Caco-2 (cell line): ENCODE data around the gene CPEB1. TPM values are rescaled to one million over a fixed set of nuclear protein-coding genes. Genes with fewer than 3 reads are reported as not detected.

Experiments used
- BruUV-seq: library from RNA; stranded (reverse); fragments of 400-500 nt; replicated peaks from 2 replicates; lab custom pipeline; 2021; lab: Mats Ljungman, UMichigan
- CTCF ChIA-PET: fragments of 300-600 bp; sonication (Branson Sonifier 250); formaldehyde crosslinking; loops from one replicate; lab custom pipeline; 2022; ENCODE audit warnings: antibody characterized with exemption; lab: Charles Lee
- POLR2A ChIA-PET: fragments of 300-600 bp; sonication (Branson Sonifier 250); formaldehyde crosslinking; loops from one replicate; lab custom pipeline; 2022; ENCODE audit warnings: antibody characterized with exemption; lab: Charles Lee
- DNase-seq, 2 experiments: peaks; one replicate each; pipeline versions ENCODE4 v3.0.0 to v3.0.0-alpha.2; 2020 to 2022
- H3K27me3 ChIP-seq: replicated peaks from 2 replicates; pipeline ENCODE4 v1.6.0; 2011; ENCODE audit warnings: low read length; ENCODE audit not compliant: control insufficient read depth, insufficient read depth
- H3K36me3 ChIP-seq: 2 replicates; pipeline ENCODE4 v1.5.1; 2011; ENCODE audit warnings: low read length; ENCODE audit not compliant: control insufficient read depth, insufficient read depth
- H3K4me1 ChIP-seq: fragments of 250-450 bp; sonication (Bioruptor Pico); 2 replicates; pipeline ENCODE4 v1.5.1; 2020; ENCODE audit warnings: mild to moderate bottlenecking
- H3K4me3 ChIP-seq: 2 replicates; pipeline ENCODE4 v1.5.1; 2011; ENCODE audit warnings: low read depth, mild to moderate bottlenecking, control low read depth, low read length
- H3K9me3 ChIP-seq: fragments of 250-450 bp; sonication (Bioruptor Pico); 2 replicates; pipeline ENCODE4 v1.5.1; 2020; ENCODE audit warnings: mild to moderate bottlenecking, moderate library complexity
- H3K27ac Mint-ChIP-seq: one replicate; pipeline ENCODE4 v1.8.0; 2022; ENCODE audit warnings: mixed read lengths; ENCODE audit not compliant: unreplicated experiment
- H3K27me3 Mint-ChIP-seq: one replicate; pipeline ENCODE4 v1.8.0; 2022; ENCODE audit warnings: mixed read lengths; ENCODE audit not compliant: insufficient read depth, unreplicated experiment
- H3K36me3 Mint-ChIP-seq: one replicate; pipeline ENCODE4 v1.8.0; 2022; ENCODE audit warnings: mild to moderate bottlenecking, mixed read lengths; ENCODE audit not compliant: insufficient read depth, unreplicated experiment
- H3K4me1 Mint-ChIP-seq: one replicate; pipeline ENCODE4 v1.8.0; 2022; ENCODE audit warnings: low read depth, mixed read lengths; ENCODE audit not compliant: unreplicated experiment
- H3K4me3 Mint-ChIP-seq: one replicate; pipeline ENCODE4 v1.8.0; 2022; ENCODE audit warnings: mild to moderate bottlenecking, moderate library complexity, mixed read lengths; ENCODE audit not compliant: unreplicated experiment
- H3K9me3 Mint-ChIP-seq: one replicate; pipeline ENCODE4 v1.8.0; 2022; ENCODE audit warnings: mixed read lengths; ENCODE audit not compliant: unreplicated experiment
- intact Hi-C: fragments of 100-400 bp; cut with micrococcal nuclease; formaldehyde crosslinking; loops from one replicate; pipeline ENCODE4 v1.10.0; 2022; ENCODE audit not compliant: unreplicated experiment
- total RNA-seq: library from RNA; stranded (reverse); gene quantifications from 2 replicates; pipeline ENCODE4 v1.2.3, GENCODE V29; 2022
- TF ChIP-seq, protein P1 (sequence below), 2 experiments: fragments of 200-600 bp in 1 of 2; IDR thresholded peaks; 1 replicate in 1 of 2; 2 replicates in 1 of 2; pipeline versions ENCODE4 v1.5.1 to v1.8.0; 2011 to 2022; ENCODE audit warnings: antibody characterized with exemption in 1 of 2, control low read depth in 1 of 2, inconsistent platforms in 1 of 2, low read depth in 1 of 2, low read length in 1 of 2, mild to moderate bottlenecking in 1 of 2, moderate library complexity in 1 of 2; ENCODE audit not compliant: insufficient read depth in 1 of 2, severe bottlenecking in 1 of 2, unreplicated experiment in 1 of 2

The CPEB1 gene
- total RNA-seq, 1 experiment from 2014 or later, result 0.82 TPM

DNA sequence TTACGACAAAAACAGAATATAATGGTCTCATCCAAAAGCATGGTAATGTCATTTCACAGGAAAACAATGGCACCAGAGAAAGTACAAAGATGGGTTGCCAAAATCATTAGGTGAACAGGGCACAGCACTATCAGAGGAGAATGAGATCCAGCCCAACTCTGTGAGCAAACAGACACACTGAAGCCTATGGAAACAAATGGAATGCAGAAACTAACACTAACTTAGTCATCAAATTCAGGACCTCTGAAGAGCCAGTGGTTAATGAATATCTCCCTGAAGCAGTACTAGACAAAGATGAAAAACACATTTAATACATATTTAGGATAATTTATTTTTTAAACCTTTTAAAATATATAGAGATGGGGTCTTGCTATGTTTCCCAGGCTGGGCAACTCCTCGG lies 92.3 kb downstream of the CPEB1 start:
- Mint-ChIP-seq H3K9me3 (no peaks in the 10 kb centered on the region), H3K27me3 (no peaks in the 10 kb centered on the region), H3K27ac (no peak overlapping the region), H3K4me1 (no peaks in the 10 kb centered on the region), H3K4me3 (no peak overlapping the region), H3K36me3 (no peaks in the 10 kb centered on the region)
- BruUV-seq, result no TSS peak
- DNase-seq, result no peak
- Histone ChIP-seq H3K4me1 (no peaks in the 10 kb centered on the region), H3K36me3 (no peaks in the 10 kb centered on the region), H3K27me3 (no peaks in the 10 kb centered on the region; the same call in 1 of the 2 replicates), H3K4me3 (no peak overlapping the region), H3K9me3 (no peaks in the 10 kb centered on the region)
- intact Hi-C loops, result no loop called here
- TF ChIP-seq, protein P1, sequence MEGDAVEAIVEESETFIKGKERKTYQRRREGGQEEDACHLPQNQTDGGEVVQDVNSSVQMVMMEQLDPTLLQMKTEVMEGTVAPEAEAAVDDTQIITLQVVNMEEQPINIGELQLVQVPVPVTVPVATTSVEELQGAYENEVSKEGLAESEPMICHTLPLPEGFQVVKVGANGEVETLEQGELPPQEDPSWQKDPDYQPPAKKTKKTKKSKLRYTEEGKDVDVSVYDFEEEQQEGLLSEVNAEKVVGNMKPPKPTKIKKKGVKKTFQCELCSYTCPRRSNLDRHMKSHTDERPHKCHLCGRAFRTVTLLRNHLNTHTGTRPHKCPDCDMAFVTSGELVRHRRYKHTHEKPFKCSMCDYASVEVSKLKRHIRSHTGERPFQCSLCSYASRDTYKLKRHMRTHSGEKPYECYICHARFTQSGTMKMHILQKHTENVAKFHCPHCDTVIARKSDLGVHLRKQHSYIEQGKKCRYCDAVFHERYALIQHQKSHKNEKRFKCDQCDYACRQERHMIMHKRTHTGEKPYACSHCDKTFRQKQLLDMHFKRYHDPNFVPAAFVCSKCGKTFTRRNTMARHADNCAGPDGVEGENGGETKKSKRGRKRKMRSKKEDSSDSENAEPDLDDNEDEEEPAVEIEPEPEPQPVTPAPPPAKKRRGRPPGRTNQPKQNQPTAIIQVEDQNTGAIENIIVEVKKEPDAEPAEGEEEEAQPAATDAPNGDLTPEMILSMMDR (IDR thresholded peaks at IDR 0.05; ENCODE audit: insufficient read depth in 1 of 2, low read depth in 1 of 2, low read length in 1 of 2, severe bottlenecking in 1 of 2, unreplicated experiment in 1 of 2), result no peak
- ChIA-PET POLR2A (no interaction called here), CTCF (no interaction called here)

DNA sequence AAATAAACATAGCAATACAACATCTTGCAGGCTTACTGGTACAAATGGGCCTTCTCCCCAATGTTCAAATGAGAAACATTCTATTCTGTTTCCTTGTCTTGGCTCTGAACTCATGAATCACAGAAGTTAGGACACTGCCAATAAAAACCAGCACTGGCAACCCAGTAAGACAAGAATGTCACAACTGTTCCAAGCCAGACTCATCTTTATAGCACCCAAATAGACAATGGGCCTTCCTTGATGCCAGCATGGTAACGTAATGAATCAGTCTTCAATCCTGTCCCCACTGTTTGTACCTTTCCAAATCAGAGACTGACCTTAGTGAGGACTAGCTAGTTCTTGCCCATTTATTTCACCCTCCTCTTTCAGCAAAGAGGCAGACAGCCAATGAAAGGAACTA lies 92.8 kb downstream of the CPEB1 start:
- Histone ChIP-seq H3K27me3 (no peaks in the 10 kb centered on the region; the same call in 1 of the 2 replicates), H3K9me3 (no peaks in the 10 kb centered on the region), H3K4me1 (no peaks in the 10 kb centered on the region), H3K4me3 (no peak overlapping the region), H3K36me3 (no peaks in the 10 kb centered on the region)
- no peaks in the 10 kb centered on the region for H3K27me3 Mint-ChIP-seq
- no peak overlapping the region for H3K27ac Mint-ChIP-seq
- H3K9me3 Mint-ChIP-seq, result no peaks in the 10 kb centered on the region
- no peaks in the 10 kb centered on the region for H3K4me1 Mint-ChIP-seq
- ChIA-PET POLR2A (no interaction called here), CTCF (no interaction called here)
- TF ChIP-seq, protein P1 (IDR thresholded peaks at IDR 0.05; ENCODE audit: insufficient read depth in 1 of 2, low read depth in 1 of 2, low read length in 1 of 2, severe bottlenecking in 1 of 2, unreplicated experiment in 1 of 2), result no peak
- intact Hi-C loops, result no loop called here
- H3K4me3 Mint-ChIP-seq, result no peak overlapping the region
- no TSS peak for BruUV-seq
- no peaks in the 10 kb centered on the region for H3K36me3 Mint-ChIP-seq
- no peak for DNase-seq

DNA sequence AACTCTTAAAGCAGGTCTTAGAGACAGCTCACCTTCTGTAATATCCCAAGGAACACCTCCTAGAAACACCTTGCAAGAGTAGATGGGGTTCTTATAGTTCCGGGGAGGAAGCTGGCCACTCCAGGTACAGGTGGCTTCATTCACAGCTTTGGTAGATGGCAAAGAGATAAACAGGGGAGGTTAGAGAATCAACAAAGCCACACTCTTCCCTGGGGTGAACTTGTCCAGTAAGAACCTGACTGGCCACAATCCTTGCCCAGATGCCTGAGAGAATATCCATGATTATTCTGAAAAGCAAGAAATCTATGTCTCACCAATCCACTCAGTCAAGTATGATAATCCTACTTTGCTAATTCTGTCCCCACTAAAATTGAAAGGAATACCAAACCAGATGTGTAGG lies 93.3 kb downstream of the CPEB1 start:
- BruUV-seq, result no TSS peak
- TF ChIP-seq, protein P1 (IDR thresholded peaks at IDR 0.05; ENCODE audit: insufficient read depth in 1 of 2, low read depth in 1 of 2, low read length in 1 of 2, severe bottlenecking in 1 of 2, unreplicated experiment in 1 of 2), result no peak
- ChIA-PET CTCF (no interaction called here), POLR2A (no interaction called here)
- H3K4me1 Mint-ChIP-seq, result no peaks in the 10 kb centered on the region
- no peak overlapping the region for H3K4me3 Mint-ChIP-seq
- no peaks in the 10 kb centered on the region for H3K27me3 Mint-ChIP-seq
- H3K36me3 ChIP-seq, result no peaks in the 10 kb centered on the region
- H3K27ac Mint-ChIP-seq, result no peak overlapping the region
- H3K9me3 Mint-ChIP-seq, result no peaks in the 10 kb centered on the region
- no peaks in the 10 kb centered on the region for H3K36me3 Mint-ChIP-seq
- no peaks in the 10 kb centered on the region for H3K4me1 ChIP-seq
- H3K27me3 ChIP-seq, result no peaks in the 10 kb centered on the region; the same call in 1 of the 2 replicates
- intact Hi-C loops, result no loop called here
- no peaks in the 10 kb centered on the region for H3K9me3 ChIP-seq
- no peak for DNase-seq
- H3K4me3 ChIP-seq, result no peak overlapping the region
